Smooth muscle cell (in vitro differentiated cells): ENCODE results near the gene C10orf120. TPM values are rescaled to one million over a fixed set of nuclear protein-coding genes. Genes with fewer than 3 reads are reported as not detected.

Experiments
- DNase-seq: peaks from one replicate; lab custom pipeline; 2025; ENCODE audit not compliant: unreplicated experiment; lab: John Stamatoyannopoulos, UW
- H2AFZ ChIP-seq: fragments of 200-600 bp; sonication (generic); 2 replicates; pipeline ENCODE4 v1.6.0; 2016; ENCODE audit warnings: antibody characterized with exemption, low read depth, mild to moderate bottlenecking
- H3F3A ChIP-seq: fragments of 200-600 bp; sonication (generic); 2 replicates; pipeline ENCODE4 v1.6.0; 2017; ENCODE audit warnings: antibody characterized with exemption, low read depth
- H3K27ac ChIP-seq: fragments of 200-600 bp; sonication (generic); 2 replicates; pipeline ENCODE4 v1.5.1; 2016; ENCODE audit warnings: low read depth, mild to moderate bottlenecking
- H3K27me3 ChIP-seq: fragments of 200-600 bp; sonication (generic); 2 replicates; pipeline ENCODE4 v1.6.1; 2016; ENCODE audit warnings: low read depth, mild to moderate bottlenecking
- H3K36me3 ChIP-seq: fragments of 200-600 bp; sonication (generic); 2 replicates; pipeline ENCODE4 v1.5.1; 2016; ENCODE audit warnings: low read depth
- H3K4me1 ChIP-seq: fragments of 200-600 bp; sonication (generic); 2 replicates; pipeline ENCODE4 v1.5.1; 2016; ENCODE audit warnings: low read depth
- H3K4me2 ChIP-seq: fragments of 200-600 bp; sonication (generic); 2 replicates; pipeline ENCODE4 v1.6.0; 2016; ENCODE audit warnings: mild to moderate bottlenecking
- H3K4me3 ChIP-seq: fragments of 200-600 bp; sonication (generic); 2 replicates; pipeline ENCODE4 v1.5.1; 2016; ENCODE audit warnings: mild to moderate bottlenecking
- H3K79me2 ChIP-seq: fragments of 200-600 bp; sonication (generic); 2 replicates; pipeline ENCODE4 v1.6.0; 2016; ENCODE audit warnings: low read depth, mild to moderate bottlenecking
- H3K9ac ChIP-seq: fragments of 200-600 bp; sonication (generic); 2 replicates; pipeline ENCODE4 v1.6.0; 2016; ENCODE audit warnings: low read depth
- H3K9me3 ChIP-seq: fragments of 200-600 bp; sonication (generic); replicated peaks from 2 replicates; pipeline ENCODE4 v1.5.1; 2016; ENCODE audit warnings: low read depth
- H4K20me1 ChIP-seq: fragments of 200-600 bp; sonication (generic); 2 replicates; pipeline ENCODE4 v1.6.0; 2016; ENCODE audit warnings: low read depth
- WGBS: methylation state at CpG from one replicate; pipeline ENCODE4 v1.1.7; 2016; ENCODE audit warnings: low lambda C conversion rate; 5-methylcytosine and 5-hydroxymethylcytosine counted together
- polyA plus RNA-seq: library from polyadenylated mRNA; unstranded; fragments of >200 nt; fragmentation: Nextera tagmentation; extraction: Ambion mirVana; gene quantifications from 2 replicates; pipeline ENCODE4 v1.2.1, GENCODE V29; 2016
- total RNA-seq: library from RNA; depleted of rRNA; stranded (reverse); fragments of >200 nt; gene quantifications from 2 replicates; pipeline ENCODE4 v1.2.3, GENCODE V29; 2014
- TF ChIP-seq, protein P1 (sequence below): fragments of 200-600 bp; sonication (generic); IDR thresholded peaks from 2 replicates; pipeline ENCODE4 v1.5.1; 2017; ENCODE audit warnings: borderline replicate concordance, mild to moderate bottlenecking, antibody characterized with exemption; ENCODE audit not compliant: insufficient read depth, poor library complexity, severe bottlenecking

C10orf120 gene
- total and polyA plus RNA-seq, 2 experiments from 2014 or later = not detected

- Histone ChIP-seq H3K9me3 (no peaks in the 10 kb centered on the region), H3K4me1 (no peaks in the 10 kb centered on the region), H3K36me3 (no peaks in the 10 kb centered on the region), H3K9ac (no peak overlapping the region), H3K27me3 (no peaks in the 10 kb centered on the region), H3K4me3 (no peak overlapping the region), H3F3A (no peaks in the 10 kb centered on the region), H4K20me1 (no peaks in the 10 kb centered on the region), H2AFZ (no peak overlapping the region), H3K4me2 (no peak overlapping the region), H3K27ac (no peak overlapping the region), H3K79me2 (no peaks in the 10 kb centered on the region)
- TF ChIP-seq, protein P1, sequence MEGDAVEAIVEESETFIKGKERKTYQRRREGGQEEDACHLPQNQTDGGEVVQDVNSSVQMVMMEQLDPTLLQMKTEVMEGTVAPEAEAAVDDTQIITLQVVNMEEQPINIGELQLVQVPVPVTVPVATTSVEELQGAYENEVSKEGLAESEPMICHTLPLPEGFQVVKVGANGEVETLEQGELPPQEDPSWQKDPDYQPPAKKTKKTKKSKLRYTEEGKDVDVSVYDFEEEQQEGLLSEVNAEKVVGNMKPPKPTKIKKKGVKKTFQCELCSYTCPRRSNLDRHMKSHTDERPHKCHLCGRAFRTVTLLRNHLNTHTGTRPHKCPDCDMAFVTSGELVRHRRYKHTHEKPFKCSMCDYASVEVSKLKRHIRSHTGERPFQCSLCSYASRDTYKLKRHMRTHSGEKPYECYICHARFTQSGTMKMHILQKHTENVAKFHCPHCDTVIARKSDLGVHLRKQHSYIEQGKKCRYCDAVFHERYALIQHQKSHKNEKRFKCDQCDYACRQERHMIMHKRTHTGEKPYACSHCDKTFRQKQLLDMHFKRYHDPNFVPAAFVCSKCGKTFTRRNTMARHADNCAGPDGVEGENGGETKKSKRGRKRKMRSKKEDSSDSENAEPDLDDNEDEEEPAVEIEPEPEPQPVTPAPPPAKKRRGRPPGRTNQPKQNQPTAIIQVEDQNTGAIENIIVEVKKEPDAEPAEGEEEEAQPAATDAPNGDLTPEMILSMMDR = no peak
- 92% methylated on average over 2 of the region's 2 CpGs for WGBS
- DNase-seq = no peak
Observed at GRCh38 chr10:122740640-122741039, 41.0 kb upstream of the C10orf120 start.

DNA sequence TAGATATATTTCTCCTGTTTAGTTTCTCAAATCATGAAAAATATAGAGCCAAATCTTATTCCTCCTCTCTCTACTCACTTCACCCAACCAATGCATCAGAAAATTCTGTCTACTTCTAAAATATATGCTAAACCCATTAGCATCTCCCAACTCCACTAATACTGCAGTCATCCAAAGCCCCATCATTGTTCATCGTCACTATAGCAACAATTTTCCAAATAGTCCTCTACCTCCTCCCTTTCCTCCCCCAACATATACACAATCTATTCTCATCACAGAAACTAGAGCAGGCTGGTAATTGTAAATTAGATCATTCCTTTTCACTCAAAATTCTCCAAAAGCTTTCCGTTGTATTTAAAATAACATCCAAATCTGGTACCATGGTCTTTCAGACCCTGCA, 38.4 kb upstream of the C10orf120 start:
- no peaks in the 10 kb centered on the region for H3K9me3 ChIP-seq
- H3K27ac ChIP-seq = no peak overlapping the region
- no peaks in the 10 kb centered on the region for H3K4me1 ChIP-seq
- no peak for DNase-seq
- H3K9ac ChIP-seq = no peak overlapping the region
- H3K27me3 ChIP-seq = no peaks in the 10 kb centered on the region
- no peaks in the 10 kb centered on the region for H3K79me2 ChIP-seq
- no peaks in the 10 kb centered on the region for H4K20me1 ChIP-seq
- no peak overlapping the region for H2AFZ ChIP-seq
- TF ChIP-seq, protein P1 = no peak
- H3K36me3 ChIP-seq = no peaks in the 10 kb centered on the region
- no peak overlapping the region for H3K4me3 ChIP-seq
- WGBS = 96% methylated on average over 2 of the region's 2 CpGs
- no peak overlapping the region for H3K4me2 ChIP-seq
- no peaks in the 10 kb centered on the region for H3F3A ChIP-seq

DNA sequence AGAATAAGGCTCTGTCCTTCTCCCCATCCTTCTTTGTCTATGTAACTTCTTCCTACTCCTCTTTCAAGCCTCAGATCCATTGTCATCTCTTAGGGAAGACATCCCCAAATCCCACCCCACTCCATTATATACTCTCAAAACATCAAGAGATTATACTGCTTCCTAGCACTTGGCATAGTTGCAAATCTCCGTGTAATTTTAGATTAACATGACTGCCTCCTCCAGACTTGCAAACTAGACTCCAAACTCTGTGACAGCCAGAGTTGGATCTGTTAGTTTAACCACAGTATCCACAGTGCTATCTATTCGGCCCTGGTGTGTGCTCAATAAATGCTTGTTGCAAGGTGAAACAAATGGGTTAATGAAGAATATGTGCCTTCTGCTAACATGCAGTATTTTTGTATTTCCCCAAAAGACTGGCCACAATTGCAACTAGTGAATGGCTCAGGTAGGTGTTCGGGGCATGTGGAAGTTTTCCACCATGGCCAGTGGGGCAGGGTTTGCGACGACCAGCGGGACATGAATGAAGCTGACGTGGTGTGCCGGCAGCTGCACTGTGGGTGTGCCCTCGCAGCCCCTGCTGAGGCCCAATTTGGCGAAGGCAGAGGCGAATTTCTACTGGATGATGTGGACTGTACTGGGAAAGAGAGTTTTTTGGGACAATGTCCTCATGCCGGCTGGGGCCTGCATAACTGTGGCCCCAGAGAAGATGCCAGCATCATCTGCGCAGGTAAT, 34.5 kb upstream of the C10orf120 start:
- Histone ChIP-seq H3K27me3 (peaks cover 3% of the 10 kb centered on the region), H2AFZ (no peak overlapping the region), H3K79me2 (no peaks in the 10 kb centered on the region), H3F3A (no peaks in the 10 kb centered on the region), H3K27ac (no peak overlapping the region), H4K20me1 (no peaks in the 10 kb centered on the region), H3K4me1 (no peaks in the 10 kb centered on the region), H3K9me3 (no peaks in the 10 kb centered on the region), H3K4me2 (no peak overlapping the region), H3K9ac (no peak overlapping the region), H3K4me3 (no peak overlapping the region), H3K36me3 (no peaks in the 10 kb centered on the region)
- WGBS = 91% methylated on average over 13 of the region's 13 CpGs
- TF ChIP-seq, protein P1 = no peak
- no peak for DNase-seq

GRCh38 chr10:122733443-122733842, 33.8 kb upstream of the C10orf120 start:
- DNase-seq = no peak
- 65% methylated on average over 2 of the region's 2 CpGs for WGBS
- Histone ChIP-seq H3K79me2 (no peaks in the 10 kb centered on the region), H3K4me3 (no peak overlapping the region), H3K4me1 (no peaks in the 10 kb centered on the region), H3F3A (no peaks in the 10 kb centered on the region), H2AFZ (no peak overlapping the region), H4K20me1 (no peaks in the 10 kb centered on the region), H3K4me2 (no peak overlapping the region), H3K9me3 (no peaks in the 10 kb centered on the region), H3K9ac (no peak overlapping the region), H3K27me3 (peaks cover 3% of the 10 kb centered on the region), H3K27ac (no peak overlapping the region), H3K36me3 (no peaks in the 10 kb centered on the region)
- TF ChIP-seq, protein P1 = no peak
